ENCODE data around the gene MPEG1.

DNA sequence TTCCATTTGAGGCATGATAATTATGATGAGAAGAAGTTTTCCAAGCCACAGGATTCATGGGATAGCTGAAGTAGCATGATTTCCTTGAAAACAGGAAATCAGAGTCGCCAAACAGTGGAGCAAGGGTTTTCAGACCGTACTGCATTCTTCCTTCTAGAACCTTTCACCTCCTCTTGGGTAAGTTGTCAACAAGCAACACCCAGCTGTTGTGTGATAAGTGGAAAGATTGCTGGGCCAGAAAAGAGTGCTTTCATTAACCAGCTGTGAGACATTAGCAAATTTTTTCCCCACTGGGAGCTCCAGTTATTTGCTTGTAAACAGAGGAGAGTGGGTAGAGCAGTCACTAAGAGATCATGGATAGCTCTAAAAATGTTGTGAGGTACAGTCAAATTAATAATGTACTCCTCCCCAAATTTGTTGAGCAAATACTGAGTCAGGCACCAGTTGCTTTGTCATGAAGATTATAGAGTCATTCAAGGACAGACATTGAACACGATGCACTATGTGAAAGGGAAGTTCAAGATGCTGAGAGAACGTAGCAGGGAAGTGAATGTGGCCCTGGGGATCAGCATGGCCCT, 11.7 kb upstream of the MPEG1 start:
- no peak for TF ChIP-seq CTCF (IDR thresholded peaks at IDR 0.05; ENCODE audit: low read depth, low read length, poor library complexity, severe bottlenecking)
- TF ChIP-seq EZH2phosphoT487 (IDR thresholded peaks at IDR 0.05; ENCODE audit: borderline replicate concordance, low read length) = no peak

All from DOHH2 (cell line).